ENCODE measurements around the gene RNF135.
"Not testable (repeated sequence)": the region's sequence is repeated elsewhere in the genome, so short reads cannot be mapped to it uniquely, and the experiment has no call there.

RNF135 gene

GRCh38 chr17:31004160-31004559 is 33.3 kb downstream of the RNF135 start:
- no peak for FAIRE-seq

GRCh38 chr17:31007695-31008373 is 37.0 kb downstream of the RNF135 start:
- no peak for FAIRE-seq

- FAIRE-seq = no peak
Observed at GRCh38 chr17:31008374-31009041, 37.7 kb downstream of the RNF135 start.

- not testable (repeated sequence) for FAIRE-seq
Observed at GRCh38 chr17:31009042-31009702, 38.3 kb downstream of the RNF135 start.

GRCh38 chr17:31010014-31010413 is 39.2 kb downstream of the RNF135 start:
- FAIRE-seq = not testable (repeated sequence)

- FAIRE-seq = no peak
Observed at GRCh38 chr17:31013844-31014243, 43.0 kb downstream of the RNF135 start.

- FAIRE-seq = no peak
Observed at GRCh38 chr17:31015639-31016038, 44.8 kb downstream of the RNF135 start.

- no peak for FAIRE-seq
Observed at GRCh38 chr17:31019004-31019403, 48.2 kb downstream of the RNF135 start.

- not testable (repeated sequence) for FAIRE-seq
Observed at GRCh38 chr17:31023171-31023570, 52.3 kb downstream of the RNF135 start.

- FAIRE-seq = no peak
Observed at GRCh38 chr17:31031841-31032240, 61.0 kb downstream of the RNF135 start.

- FAIRE-seq = not testable (repeated sequence)
Observed at GRCh38 chr17:31035611-31036010, 64.8 kb downstream of the RNF135 start.

GRCh38 chr17:31040837-31041236 is 70.0 kb downstream of the RNF135 start:
- not testable (repeated sequence) for FAIRE-seq

GRCh38 chr17:31042378-31042777 is 71.5 kb downstream of the RNF135 start:
- FAIRE-seq = not testable (repeated sequence)

GRCh38 chr17:31046856-31047425 is 76.1 kb downstream of the RNF135 start:
- not testable (repeated sequence) for FAIRE-seq

GRCh38 chr17:31048142-31048541 is 77.3 kb downstream of the RNF135 start:
- no peak for FAIRE-seq

- no peak for FAIRE-seq
Observed at GRCh38 chr17:31048780-31049179, 77.9 kb downstream of the RNF135 start.
